Omental fat pad (tissue), 4 donors: ENCODE results near the gene COCH. TPM values are rescaled to one million over a fixed set of nuclear protein-coding genes. Genes with fewer than 3 reads are reported as not detected.

ENCODE experiments used
- ATAC-seq: fragments of 150-250 bp; one replicate; pipeline ENCODE4 v1.9.1; 2016; ENCODE audit warnings: mild to moderate bottlenecking, moderate library complexity; ENCODE audit not compliant: low FRiP score
- DNase-seq: peaks from one replicate; pipeline ENCODE4 v3.0.0-alpha.2; 2019; ENCODE audit warnings: low spot score
- total RNA-seq, 4 donors: library from RNA; depleted of rRNA; stranded (reverse); fragments of >200 nt; gene quantifications; one replicate each; pipeline ENCODE4 v1.1.0, GENCODE V29; 2016
- TF ChIP-seq, protein P1 (sequence below), 3 donors: fragments of 450-650 bp; IDR thresholded peaks; one replicate each; pipeline ENCODE4 v1.5.1; 2016 to 2017; ENCODE audit warnings: antibody characterized with exemption in 3 of 3, mild to moderate bottlenecking in 3 of 3, moderate library complexity in 2 of 3

COCH gene
- 1 to 10 TPM; 2.6 to 3.8 (median 2.9) TPM for total RNA-seq

DNA sequence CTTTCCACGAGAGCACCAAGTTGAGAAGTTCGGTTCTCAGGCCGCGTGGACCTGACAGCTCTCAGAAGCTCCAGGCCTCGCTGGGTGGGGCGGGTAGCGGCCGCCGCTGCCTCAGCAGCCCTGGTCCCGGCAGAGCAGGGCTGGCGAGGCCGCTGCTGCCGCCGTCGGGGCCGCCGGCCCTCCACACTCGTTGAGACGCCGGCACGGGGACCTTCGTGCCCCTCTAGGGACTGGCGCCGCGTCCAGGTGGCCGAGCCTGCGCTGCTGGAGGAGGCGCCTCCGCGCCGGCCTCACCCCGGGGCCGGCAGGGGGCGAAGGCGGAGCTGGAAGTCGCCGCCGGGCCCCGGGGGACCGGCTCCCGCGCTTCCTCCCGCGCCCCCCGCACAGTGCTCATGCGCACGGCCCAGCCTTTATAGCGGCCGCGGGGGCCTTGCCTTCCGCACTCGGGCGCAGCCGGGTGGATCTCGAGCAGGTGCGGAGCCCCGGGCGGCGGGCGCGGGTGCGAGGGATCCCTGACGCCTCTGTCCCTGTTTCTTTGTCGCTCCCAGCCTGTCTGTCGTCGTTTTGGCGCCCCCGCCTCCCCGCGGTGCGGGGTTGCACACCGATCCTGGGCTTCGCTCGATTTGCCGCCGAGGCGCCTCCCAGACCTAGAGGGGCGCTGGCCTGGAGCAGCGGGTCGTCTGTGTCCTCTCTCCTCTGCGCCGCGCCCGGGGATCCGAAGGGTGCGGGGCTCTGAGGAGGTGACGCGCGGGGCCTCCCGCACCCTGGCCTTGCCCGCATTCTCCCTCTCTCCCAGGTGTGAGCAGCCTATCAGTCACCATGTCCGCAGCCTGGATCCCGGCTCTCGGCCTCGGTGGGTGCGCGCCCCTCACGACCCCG lies at the start of gene COCH:
Gene COCH (plus strand): TSS at position 440 of the 879 bp plus-strand sequence. CDS start 380 bp downstream, at position 820.
- peak; percentile 58 for ATAC-seq
- TF ChIP-seq, protein P1, sequence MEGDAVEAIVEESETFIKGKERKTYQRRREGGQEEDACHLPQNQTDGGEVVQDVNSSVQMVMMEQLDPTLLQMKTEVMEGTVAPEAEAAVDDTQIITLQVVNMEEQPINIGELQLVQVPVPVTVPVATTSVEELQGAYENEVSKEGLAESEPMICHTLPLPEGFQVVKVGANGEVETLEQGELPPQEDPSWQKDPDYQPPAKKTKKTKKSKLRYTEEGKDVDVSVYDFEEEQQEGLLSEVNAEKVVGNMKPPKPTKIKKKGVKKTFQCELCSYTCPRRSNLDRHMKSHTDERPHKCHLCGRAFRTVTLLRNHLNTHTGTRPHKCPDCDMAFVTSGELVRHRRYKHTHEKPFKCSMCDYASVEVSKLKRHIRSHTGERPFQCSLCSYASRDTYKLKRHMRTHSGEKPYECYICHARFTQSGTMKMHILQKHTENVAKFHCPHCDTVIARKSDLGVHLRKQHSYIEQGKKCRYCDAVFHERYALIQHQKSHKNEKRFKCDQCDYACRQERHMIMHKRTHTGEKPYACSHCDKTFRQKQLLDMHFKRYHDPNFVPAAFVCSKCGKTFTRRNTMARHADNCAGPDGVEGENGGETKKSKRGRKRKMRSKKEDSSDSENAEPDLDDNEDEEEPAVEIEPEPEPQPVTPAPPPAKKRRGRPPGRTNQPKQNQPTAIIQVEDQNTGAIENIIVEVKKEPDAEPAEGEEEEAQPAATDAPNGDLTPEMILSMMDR (IDR thresholded peaks at IDR 0.05), result no peak
- no peak for DNase-seq

DNA sequence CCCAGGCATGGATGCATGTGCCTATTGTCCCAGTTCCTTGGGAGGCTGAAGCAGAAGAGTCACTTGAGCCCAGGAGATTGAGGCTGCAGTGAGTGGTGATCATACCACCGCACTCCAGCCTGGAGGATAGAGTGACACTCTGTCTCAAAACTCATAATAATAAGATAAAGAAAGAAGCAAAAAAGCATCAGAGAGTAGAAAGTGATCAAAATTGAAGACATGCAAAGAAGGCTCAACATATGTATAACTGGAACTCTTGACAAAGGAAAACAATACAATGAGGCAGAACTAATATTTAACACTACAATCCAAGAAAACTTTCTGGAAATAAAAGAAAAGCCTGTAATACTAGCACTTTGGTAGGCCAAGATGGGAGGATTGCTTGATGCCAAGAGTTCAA lies 48.3 kb upstream of the COCH start:
- ATAC-seq, result no peak
- TF ChIP-seq, protein P1 (IDR thresholded peaks at IDR 0.05), result no peak
- DNase-seq, result no peak

DNA sequence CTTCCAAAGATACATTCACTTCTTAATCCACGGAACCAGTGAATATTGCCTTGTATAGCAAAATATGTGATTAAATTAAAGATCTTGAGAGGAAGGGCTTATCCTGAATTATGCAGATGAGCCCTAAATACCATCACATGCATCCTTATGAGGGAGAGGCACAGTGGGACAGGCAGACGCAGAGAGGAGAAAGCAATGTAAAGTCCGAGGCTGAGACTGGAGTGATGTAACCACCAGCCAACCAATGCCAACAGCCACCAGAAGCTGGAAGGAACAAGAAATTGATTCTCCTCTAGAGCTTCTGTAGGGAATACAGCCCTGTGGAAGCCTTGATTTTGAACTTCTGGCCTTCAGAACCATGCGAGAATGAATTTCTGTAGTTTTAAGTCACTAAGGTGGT lies 44.5 kb upstream of the COCH start:
- DNase-seq, result no peak
- no peak for ATAC-seq
- TF ChIP-seq, protein P1 (IDR thresholded peaks at IDR 0.05), result no peak

DNA sequence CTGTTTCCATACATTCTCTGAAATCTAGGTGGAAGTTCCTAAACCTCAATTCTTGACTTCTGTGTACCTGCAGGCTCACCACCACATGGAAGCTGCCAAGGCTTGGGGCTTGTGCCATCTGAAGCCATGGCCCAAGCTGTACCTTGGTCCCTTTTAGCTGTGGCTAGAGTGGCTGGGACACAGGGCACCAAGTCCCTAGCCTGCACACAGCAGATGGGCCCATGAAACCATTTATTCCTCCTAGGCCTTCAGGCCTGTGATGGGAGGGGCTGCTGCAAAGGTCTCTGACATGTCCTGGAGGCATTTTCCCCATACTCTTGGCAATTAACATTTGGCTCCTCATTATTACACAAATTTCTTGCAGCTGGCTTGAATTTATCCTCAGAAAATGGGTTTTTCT lies 40.0 kb upstream of the COCH start:
- TF ChIP-seq, protein P1 (IDR thresholded peaks at IDR 0.05), result no peak
- no peak for ATAC-seq
- DNase-seq, result no peak

DNA sequence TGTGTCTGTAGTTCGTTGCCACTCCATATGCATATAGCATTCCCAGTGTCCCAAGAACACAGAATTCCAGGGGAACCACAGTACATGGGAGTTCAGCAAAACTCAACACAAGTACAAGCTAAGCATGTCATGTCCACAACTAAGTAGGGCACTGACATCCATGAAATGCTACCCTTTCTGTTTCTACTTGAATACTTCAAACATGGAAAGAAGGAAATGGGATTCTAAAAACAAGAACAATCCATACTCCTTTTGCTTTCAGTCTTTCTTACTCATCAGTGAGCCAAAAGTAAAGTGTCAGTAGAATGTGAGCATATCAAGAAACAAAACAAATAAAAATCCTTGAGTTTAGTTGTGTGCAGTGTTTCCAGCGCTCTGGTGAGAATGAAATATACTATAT lies 36.0 kb upstream of the COCH start:
- no peak for ATAC-seq
- no peak for DNase-seq
- TF ChIP-seq, protein P1 (IDR thresholded peaks at IDR 0.05), result no peak

DNA sequence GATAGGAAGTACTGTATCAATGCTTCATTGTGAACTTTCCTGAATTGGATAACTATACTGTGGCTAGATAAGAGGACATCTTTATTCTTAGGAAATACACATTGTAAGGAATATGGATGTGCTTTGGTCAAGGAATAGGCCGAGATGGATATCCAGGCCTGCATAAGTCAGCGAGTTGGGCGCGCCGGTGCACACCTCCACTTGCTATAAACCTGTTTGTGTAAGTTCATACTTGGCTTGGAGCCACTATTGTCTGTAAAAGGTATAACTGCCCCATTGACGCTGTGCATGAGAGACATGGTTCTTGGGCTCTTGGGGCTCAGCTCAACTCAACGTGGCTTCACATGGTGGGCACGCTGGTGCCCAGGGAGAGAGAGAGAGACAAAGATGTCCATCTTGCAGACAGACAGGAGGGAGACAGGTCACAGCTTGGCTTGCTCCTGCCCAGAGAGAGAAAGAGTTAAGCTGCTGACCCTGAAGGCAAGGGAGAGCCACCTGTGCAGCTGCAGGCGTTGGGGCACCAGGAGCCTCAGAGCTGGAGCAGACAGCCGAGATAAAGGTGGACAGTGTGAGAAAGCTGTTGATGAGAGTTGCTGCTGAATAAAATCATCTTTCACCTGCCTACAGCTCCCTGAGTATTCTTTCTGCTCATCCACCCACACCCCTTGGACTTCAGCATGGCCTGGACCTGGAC lies 34.1 kb upstream of the COCH start:
- TF ChIP-seq, protein P1 (IDR thresholded peaks at IDR 0.05), result no peak
- no peak for ATAC-seq
- no peak for DNase-seq
